Measurements from ENCODE around the gene PLEKHS1. TPM values are rescaled to one million over a fixed set of nuclear protein-coding genes. Genes with fewer than 3 reads are reported as not detected.

Gene PLEKHS1
- total RNA-seq, 2 experiments from 2014 or later = not detected

DNA sequence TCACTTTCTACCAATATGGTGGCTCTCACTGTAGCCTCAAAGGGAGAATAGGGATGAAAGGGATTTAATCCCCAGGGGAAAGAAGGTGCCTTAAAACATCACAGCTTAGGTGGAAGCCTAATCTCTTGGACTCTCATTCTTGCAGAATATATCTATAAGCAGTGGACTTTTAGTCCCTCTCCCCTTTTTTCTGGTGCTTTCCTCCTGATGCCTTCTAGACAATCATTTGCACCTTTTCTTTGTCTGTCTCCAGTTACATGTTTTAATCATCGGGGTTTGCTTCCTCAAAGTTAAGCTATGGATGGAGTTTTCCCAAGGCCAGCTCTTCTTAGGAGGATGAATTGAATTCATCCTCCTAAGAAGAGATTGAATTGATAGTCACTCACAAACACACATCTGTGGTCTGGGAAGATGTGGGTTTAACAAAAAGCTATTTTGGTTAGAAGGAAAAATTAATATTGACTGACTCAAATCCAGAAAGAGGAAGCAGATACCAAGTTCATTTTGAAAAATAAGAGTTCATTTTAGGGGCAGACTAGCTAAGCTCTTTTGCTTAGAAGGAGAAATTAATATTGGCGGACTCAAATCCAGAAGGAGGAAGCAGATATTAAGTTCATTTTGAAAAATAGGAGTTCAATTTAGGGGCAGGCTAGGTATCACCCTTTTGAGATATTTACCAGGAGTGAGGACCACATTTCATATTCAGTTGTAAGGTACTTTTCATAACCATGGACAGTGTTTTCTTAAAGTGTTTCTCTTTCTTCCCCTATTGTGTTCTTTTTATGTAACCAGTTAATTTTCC lies 35.2 kb upstream of the PLEKHS1 start:
- Mint-ChIP-seq H3K36me3 (ENCODE audit: low read depth) (peaks cover 36% of the 10 kb centered on the region), H3K27me3 (no peaks in the 10 kb centered on the region), H3K4me3 (no peak overlapping the region), H3K9me3 (no peaks in the 10 kb centered on the region), H3K4me1 (ENCODE audit: low read depth) (peaks cover 6% of the 10 kb centered on the region), H3K27ac (no peak overlapping the region)
- ATAC-seq = no peak
- no peak for TF ChIP-seq CTCF (IDR thresholded peaks at IDR 0.05)
- ChIA-PET POLR2A (no interaction called here), CTCF (interaction anchor here (0.7 to 1.0 kb wide), 2 partner anchors 12 to 64 kb away, joined by 3 read pairs; no protein-coding TSS in a partner anchor)
- no peak for DNase-seq
- intact Hi-C loops (cut with micrococcal nuclease) = no loop called here

- Mint-ChIP-seq H3K27me3 (no peaks in the 10 kb centered on the region), H3K4me1 (ENCODE audit: low read depth) (peaks cover 6% of the 10 kb centered on the region), H3K36me3 (ENCODE audit: low read depth) (peaks cover 46% of the 10 kb centered on the region), H3K9me3 (no peaks in the 10 kb centered on the region), H3K27ac (no peak overlapping the region), H3K4me3 (no peak overlapping the region)
- intact Hi-C loops (cut with micrococcal nuclease) = no loop called here
- CTCF ChIA-PET = no interaction called here
- DNase-seq (no peak), ATAC-seq (no peak)
- no peak for TF ChIP-seq CTCF (IDR thresholded peaks at IDR 0.05)
- POLR2A ChIA-PET = no interaction called here
These were observed 32.3 kb upstream of the PLEKHS1 start for GRCh38 chr10:113718969-113719822.

GRCh38 chr10:113720386-113720785 lies 31.1 kb upstream of the PLEKHS1 start:
- CTCF ChIA-PET = no interaction called here
- peaks cover 54% of the 10 kb centered on the region for H3K36me3 Mint-ChIP-seq (ENCODE audit: low read depth)
- H3K27me3 Mint-ChIP-seq = no peaks in the 10 kb centered on the region
- no peak for ATAC-seq
- no peak for DNase-seq
- peaks cover 6% of the 10 kb centered on the region for H3K4me1 Mint-ChIP-seq (ENCODE audit: low read depth)
- POLR2A ChIA-PET = no interaction called here
- no peaks in the 10 kb centered on the region for H3K9me3 Mint-ChIP-seq
- H3K27ac Mint-ChIP-seq = no peak overlapping the region
- TF ChIP-seq CTCF (IDR thresholded peaks at IDR 0.05) = no peak
- no peak overlapping the region for H3K4me3 Mint-ChIP-seq
- intact Hi-C loops (cut with micrococcal nuclease) = no loop called here

DNA sequence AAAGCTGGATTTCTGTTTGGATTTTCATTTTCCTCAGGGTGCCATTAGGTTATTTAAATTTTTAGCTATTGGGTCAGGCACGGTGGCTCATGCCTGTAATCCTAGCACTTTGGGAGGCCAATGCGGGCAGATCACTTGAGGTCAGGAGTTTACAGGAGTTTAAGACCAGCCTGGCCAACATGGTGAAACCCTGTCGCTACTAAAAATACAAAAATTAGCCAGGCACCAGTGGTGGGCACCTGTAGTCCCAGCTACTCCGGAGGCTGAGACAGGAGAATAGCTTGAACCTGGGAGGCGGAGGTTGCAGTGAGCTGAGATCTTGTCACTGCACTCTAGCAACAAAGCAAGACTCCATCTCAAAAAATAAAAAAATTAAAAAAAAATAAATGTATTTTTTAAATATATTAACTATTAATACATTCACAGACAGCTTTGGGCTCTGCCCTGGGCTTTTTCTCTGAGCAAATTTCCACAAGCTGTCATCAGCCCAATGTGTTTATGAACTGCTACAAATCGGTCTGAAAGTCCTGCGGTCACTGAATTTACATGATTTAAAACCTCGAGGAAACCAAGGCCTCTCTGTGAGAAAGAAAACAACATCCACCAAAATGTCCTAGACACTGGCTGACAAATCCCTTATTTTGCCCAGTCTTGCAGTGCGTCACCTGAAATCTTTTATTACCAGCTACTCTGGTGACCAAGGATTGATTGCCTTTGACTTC lies 19.2 kb upstream of the PLEKHS1 start:
- Mint-ChIP-seq H3K27me3 (no peaks in the 10 kb centered on the region), H3K27ac (no peak overlapping the region), H3K4me3 (no peak overlapping the region), H3K4me1 (ENCODE audit: low read depth) (no peaks in the 10 kb centered on the region), H3K36me3 (ENCODE audit: low read depth) (peaks cover 31% of the 10 kb centered on the region), H3K9me3 (no peaks in the 10 kb centered on the region)
- intact Hi-C loops (cut with micrococcal nuclease) = no loop called here
- ChIA-PET CTCF (no interaction called here), POLR2A (no interaction called here)
- no peak for DNase-seq
- no peak for ATAC-seq
- no peak for TF ChIP-seq CTCF (IDR thresholded peaks at IDR 0.05)

Data from activated CD8-positive, alpha-beta T cell treated with anti-CD3 and anti-CD28 coated beads for 36 hours (primary cell).